NCI-H1417 (cell line): ENCODE data around the gene SRPK2.
"Not testable (repeated sequence)": the region's sequence is repeated elsewhere in the genome, so short reads cannot be mapped to it uniquely, and the experiment has no call there.

ENCODE experiments used
- DNase-seq, 3 experiments: peaks; one replicate each; lab custom pipeline; 2025; lab: John Stamatoyannopoulos, UW

SRPK2 gene

DNA sequence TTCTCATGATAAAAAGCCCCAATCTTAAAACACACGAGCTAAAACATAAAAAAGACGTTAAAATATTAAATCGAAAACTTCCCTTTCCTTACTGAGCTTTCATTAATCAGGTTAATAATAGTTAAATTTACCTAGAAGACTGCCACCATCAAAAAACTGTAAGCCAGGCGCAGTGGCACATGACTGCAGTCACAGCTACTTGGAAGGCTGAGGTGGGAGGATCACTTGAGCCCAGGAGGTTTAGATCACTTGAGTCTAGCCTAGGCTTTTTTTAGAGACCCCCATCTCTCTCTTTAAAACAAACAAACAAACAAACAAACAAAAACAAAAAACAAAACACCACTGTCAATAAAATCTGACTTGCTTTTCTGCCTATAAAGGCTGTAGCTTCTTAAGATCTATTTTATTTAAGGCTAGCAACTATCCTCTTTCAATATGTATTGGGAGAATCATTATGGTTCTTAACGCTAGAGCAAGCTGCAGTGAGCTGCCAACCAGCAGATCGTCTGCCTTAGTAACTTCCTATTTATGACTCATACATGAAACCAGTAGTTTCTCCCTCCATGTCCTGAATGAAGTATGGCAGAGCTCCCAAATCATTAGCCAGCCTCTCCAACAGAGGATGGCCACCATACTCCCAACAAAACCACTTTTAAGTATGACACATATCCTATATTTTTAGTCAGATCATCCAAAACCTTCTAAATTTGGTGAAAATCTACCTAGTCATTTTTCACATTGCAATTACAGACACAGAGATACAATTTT lies 163.7 kb downstream of the SRPK2 start:
- DNase-seq, result no peak

GRCh38 chr7:105222953-105223352 lies 165.8 kb downstream of the SRPK2 start:
- DNase-seq, result no peak

DNA sequence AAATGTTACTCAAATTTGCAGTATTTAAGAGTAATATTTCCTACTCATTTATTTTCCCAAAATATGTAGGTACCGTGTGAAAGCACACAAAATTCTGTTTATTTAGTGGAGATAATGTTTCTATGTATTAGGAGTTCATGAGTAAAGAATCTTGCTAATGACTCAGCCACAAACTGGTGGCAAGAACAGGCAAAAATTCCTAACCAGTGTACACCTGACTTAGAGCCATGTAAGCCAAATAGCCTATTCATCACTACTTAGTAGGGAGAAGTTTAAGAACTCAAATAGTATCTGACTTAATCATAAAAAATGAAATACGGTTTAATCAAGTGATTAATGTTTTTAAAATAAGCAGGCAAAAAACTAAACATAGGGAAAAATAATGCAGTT lies 169.0 kb downstream of the SRPK2 start:
- no peak for DNase-seq

DNA sequence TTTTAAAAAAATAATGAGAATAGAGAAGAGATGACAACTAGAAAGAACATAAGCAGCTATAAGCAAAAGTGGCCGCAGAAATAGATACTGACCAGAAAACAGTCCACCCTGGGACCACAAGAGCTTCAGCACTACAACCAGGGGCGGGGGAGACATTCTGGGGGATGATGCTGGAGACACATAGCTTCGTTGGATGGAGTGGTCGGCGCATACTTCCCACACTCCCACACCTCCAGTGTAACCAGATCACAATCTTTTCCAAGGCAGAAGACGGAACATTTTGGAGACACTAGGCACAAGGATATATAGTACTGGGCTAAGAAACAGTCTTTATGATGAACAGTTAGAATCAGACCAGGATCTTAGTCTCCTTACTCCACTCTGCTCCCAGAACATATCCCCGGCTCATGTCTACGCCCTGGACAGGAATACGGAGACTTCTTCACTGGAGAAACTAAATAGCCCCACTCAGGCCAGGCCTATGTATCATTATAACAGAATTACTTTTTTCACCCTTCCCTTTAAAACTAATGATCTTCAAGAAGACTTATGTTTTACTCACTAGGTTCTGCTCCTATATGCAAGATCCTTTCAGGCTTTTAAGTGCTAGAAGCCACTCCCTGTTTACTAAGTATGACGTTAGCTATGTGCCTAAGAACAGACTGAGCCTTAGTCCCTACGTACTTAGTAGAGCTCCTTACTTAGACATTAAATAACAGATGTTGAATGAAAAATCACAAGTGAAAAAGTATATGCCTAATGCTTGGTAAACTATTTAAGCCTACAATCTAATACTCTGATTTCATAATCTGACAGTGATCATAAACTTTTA lies 169.6 kb downstream of the SRPK2 start:
- no peak for DNase-seq

GRCh38 chr7:105218215-105218614 lies 170.5 kb downstream of the SRPK2 start:
- no peak for DNase-seq

DNA sequence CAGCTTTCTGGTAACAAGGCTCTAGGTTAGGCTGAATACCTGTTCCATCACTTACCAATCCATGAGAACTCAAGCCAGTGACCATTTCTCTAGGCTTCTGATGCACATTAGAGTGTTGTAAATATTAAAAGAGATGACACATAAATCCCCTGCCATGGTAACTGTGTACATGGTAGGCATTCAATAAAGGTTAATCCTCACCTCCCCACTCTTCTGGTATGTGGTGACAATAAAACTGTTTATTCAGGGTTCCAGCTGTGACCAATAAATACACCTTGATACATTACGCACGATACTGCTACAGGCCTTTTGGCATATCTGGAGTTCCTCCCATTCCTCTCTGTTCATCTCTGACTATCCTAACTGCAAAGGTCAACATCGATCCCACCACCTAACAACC lies 171.9 kb downstream of the SRPK2 start:
- peak in 1 of 3 experiments; percentile 32 for DNase-seq

- no peak for DNase-seq
Observed at GRCh38 chr7:105215821-105216220, 172.9 kb downstream of the SRPK2 start.

DNA sequence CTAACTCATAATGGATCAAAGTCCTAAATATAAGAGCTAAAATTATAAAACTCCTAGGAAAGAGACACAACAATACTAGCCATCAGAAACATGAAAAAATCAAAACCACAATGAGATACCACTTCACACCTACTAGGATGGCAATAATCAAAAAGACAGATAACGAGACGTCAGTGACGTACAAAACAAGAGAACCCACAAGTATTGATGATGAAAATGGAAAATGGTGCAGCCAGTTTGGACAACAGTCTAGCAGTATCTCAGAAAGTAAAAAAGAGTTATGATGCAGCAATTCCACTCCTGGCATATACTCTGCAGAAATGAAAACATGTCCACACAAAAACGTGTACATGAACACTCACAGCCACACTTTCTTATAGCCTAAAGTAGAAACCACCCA lies 173.5 kb downstream of the SRPK2 start:
- no peak for DNase-seq

DNA sequence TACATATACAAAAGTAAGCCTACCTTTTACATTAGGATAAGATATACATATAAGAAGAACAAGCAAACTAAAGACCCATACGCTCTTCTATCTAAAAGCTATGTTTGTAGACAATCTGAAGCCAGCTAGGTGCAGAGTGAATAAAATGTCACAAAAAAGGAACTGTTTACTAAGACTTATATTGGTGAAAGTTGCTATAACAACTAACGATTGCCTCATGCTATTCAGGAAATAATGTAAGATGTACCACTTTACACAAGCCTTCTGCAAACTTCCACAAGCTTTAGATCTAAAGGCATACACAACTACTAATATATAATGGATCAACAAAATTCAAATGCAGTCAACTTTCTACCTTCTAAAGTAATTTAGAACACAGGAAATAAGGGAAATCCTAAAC lies 175.1 kb downstream of the SRPK2 start:
- DNase-seq, result no peak

- no peak for DNase-seq
Observed at GRCh38 chr7:105212212-105212611, 176.5 kb downstream of the SRPK2 start.

DNA sequence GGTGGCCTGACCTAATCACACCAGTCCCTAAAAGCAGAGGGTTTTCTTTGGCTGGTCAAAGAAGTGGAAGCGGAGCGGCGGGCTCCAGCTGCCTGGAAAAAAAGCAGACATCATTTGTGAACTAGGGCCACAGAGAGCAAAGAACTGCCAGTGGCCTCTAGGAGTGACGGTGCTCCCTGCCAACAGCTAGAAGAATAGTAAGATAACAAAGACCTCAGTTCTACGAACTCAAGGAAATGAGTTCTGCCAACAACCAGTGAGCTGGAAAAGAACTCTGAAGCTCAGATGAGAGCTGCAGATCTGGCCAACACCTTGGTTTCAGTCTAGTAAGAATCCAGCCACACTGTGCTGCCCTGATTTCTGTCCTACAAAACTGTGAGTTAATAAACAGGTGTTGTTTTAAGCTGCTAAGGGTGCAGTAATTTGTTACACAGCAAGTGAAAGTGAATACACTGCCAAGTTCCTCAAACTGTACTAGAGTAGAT lies 178.0 kb downstream of the SRPK2 start:
- no peak for DNase-seq

GRCh38 chr7:105209870-105210269 lies 178.9 kb downstream of the SRPK2 start:
- DNase-seq, result no peak

DNA sequence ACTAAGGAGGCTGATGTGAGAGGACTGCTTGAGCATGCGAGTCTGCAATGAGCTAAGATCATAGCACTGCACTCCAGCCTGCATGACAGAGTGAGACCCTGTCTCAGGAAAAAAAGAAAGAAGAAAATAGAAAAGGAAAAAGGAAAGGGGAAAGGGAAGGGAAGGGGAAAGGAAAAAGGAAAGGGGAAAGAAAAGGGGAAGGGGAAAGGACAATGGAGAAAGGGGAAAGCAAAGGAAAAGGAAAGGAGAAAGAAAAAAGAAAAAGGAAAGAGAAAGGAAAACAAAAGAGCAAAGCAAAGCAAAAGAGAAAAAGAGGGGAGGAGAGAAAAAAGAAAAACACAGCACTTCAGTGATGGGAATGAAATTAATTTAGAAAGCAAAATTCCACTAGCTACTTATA lies 179.3 kb downstream of the SRPK2 start:
- no peak for DNase-seq

- DNase-seq, result no peak
Observed at GRCh38 chr7:105206985-105207384, 181.7 kb downstream of the SRPK2 start.

DNA sequence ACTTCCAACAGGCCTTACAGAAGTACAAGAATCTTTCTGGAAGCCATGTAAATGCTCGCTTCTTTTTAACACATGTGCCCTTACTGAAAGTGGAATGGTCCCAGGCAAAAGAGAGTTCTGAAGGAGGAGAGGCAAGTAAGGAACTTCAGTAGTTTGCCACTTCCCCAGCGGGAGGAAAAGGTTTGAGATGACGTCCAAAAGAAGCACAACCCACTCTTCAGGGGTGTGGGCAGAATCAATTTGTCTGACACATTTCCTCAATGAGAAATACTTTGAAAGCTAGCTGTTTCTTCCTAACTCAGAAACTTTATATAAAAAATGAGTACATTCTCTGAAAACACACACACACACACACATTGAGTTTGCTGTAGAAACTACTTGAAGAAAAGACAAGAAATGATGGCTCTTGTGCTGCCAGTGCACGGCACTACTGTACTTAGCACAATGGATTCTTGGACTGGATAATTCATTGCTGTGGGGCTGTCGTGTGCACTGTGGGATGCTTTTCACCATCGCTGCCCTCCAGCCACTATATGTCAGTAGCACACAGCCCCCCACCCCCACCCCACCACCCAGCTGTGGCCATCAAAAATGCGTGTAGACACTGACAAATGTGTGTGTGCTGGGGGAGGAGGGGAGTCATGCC lies 183.0 kb downstream of the SRPK2 start:
- no peak for DNase-seq

GRCh38 chr7:105204953-105205352 lies 183.8 kb downstream of the SRPK2 start:
- no peak for DNase-seq

- DNase-seq, result no peak
Observed at GRCh38 chr7:105204520-105204919, 184.2 kb downstream of the SRPK2 start.

DNA sequence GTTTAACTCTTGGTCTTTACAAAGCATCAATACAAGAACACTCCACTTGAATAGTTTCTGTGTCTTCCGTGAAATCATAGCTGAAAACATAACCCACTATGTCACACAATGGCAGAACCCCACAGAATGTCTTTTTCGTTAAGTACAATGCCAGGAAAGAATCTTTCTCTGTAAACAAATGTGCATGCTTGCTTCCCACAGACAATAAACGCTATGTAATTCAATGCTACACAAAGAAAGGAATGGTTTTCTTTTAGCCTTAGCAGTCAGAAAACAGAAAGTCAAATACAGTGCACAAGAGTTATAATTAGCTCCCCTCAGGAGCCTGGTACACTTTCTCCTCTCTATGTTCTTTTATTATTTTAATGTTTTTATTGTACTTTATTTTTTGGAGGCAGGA lies 186.1 kb downstream of the SRPK2 start:
- peak; percentile 41 to 84 (median 62) for DNase-seq

- no peak for DNase-seq
Observed at GRCh38 chr7:105199386-105199785, 189.3 kb downstream of the SRPK2 start.

DNA sequence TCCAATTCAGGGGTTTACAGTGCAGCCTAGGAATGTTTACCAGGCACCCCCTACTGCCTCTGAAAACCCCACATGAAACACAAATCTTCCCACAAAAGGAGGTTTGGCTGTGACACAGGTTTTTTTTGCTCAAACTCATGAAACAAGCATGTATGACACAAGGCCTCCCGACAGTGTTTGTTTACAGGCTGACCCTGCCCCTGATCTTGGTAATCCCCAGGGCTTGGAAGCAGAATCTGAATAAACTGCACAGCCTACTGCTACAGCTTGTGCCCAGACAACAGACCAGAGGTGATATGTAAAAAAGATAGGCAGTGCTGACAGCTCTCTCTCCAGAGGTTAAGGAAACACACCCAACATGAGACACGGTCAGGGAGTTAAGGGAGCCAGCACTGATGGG lies 190.5 kb downstream of the SRPK2 start:
- no peak for DNase-seq

DNA sequence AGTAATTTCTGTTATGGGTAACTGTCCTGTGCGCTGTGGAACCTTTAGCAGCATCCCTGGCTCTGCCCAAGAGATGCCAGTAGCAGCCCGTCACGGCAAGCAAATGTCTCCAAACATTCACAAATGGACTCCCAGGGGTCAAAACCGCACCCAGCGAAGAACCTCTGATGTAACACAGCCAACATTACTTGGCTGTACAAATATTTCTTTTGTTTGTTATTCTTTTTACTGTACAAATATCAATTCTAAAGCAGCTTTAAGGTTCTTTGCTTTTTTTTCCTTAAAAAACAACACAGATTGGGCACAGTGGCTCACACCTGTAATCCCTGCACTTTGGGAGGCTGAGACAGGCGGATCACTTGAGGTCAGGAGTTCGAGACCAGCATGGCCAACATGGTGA lies 192.2 kb downstream of the SRPK2 start:
- no peak for DNase-seq

GRCh38 chr7:105195891-105196290 lies 192.8 kb downstream of the SRPK2 start:
- no peak for DNase-seq

DNA sequence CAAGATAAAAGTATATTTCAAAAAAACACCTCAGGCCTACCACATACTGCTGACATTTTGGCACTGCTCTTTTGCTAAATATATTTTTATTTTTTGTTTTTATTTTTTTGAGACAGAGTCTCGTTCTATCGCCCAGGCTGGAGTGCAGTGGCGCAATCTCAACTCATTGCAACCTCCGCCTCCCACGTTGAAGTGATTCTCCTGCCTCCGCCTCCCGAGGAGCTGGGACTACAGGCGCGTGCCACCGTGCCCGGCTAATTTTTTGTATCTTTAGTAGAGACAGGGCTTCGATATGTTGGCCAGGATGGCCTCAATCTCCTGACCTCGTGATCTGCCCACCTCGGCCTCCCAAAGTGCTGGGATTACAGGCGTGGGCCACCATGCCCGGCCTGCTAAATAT lies 193.8 kb downstream of the SRPK2 start:
- not testable (repeated sequence) for DNase-seq
